OCI-LY3 (cell line): ENCODE measurements around the gene ZNF346.

ENCODE experiments used
- CTCF ChIP-seq: fragments of 200-600, 300-600 bp; sonication (generic); IDR thresholded peaks from 2 replicates; pipeline ENCODE4 v1.5.1; 2014; ENCODE audit warnings: antibody characterized with exemption, low read length, low read depth
- EZH2phosphoT487 ChIP-seq: fragments of 200-600 bp; shearing (Covaris generic); IDR thresholded peaks from 2 replicates; pipeline ENCODE4 v1.6.1; 2018; ENCODE audit warnings: antibody characterized with exemption, mixed run types, low read depth

- TF ChIP-seq CTCF (no peak), EZH2phosphoT487 (no peak)
Observed at GRCh38 chr5:177097016-177097985, 74.8 kb downstream of the ZNF346 start.
